AML-193 (cell line): ENCODE results near the gene DENND4B.

Source experiments
- DNase-seq, 2 experiments: peaks; one replicate each; lab custom pipeline; 2025; lab: John Stamatoyannopoulos, UW

Gene DENND4B

GRCh38 chr1:153882296-153882912, 64.1 kb downstream of the DENND4B start:
- DNase-seq, result no peak

DNA sequence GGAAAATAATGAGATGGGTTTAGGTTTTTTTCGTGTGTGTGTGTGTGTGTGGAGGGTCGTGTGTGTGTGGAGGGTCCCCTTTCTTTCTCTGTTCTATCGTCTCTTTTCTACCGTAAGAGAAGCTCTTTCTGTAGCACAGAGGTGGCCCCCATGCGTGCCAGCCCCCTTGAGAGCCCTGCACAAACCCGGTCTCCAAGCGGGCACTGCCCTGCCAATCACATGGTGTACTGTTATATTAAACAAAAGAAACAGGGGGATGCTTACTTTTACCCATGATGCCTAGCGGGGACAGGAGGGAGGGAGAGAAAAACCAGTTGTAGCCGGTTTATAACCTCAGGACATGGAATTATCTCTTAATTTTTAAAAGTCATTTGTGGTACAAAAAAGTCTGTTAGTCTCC, 64.8 kb downstream of the DENND4B start:
- no peak for DNase-seq

- DNase-seq, result no peak
These were observed 65.6 kb downstream of the DENND4B start for GRCh38 chr1:153880962-153881361.

GRCh38 chr1:153880024-153880423, 66.5 kb downstream of the DENND4B start:
- DNase-seq, result no peak
